Stomach (tissue), 9 donors: ENCODE data around the gene CCDC122. TPM values are rescaled to one million over a fixed set of nuclear protein-coding genes. Genes with fewer than 3 reads are reported as not detected.

ENCODE experiments used
- DNase-seq, 2 donors: peaks; one replicate each; pipeline versions ENCODE4 v3.0.0 to v3.0.0-alpha.2; 2013 to 2019
- H3K27ac ChIP-seq, 5 donors: fragments of 200-600 bp in 4 of 5; sonication (generic) in 4 of 5; one replicate each; pipeline ENCODE4 v1.5.1; 2013 to 2019; ENCODE audit warnings: mild to moderate bottlenecking in 1 of 5, moderate library complexity in 1 of 5
- H3K27me3 ChIP-seq, 3 donors: fragments of 200-600 bp; sonication (generic); one replicate each; pipeline ENCODE4 v1.5.1; 2017 to 2019; ENCODE audit warnings: mixed run types in 1 of 3
- H3K36me3 ChIP-seq, 4 donors: fragments of 200-600 bp; sonication (generic); 1 replicate in 3 of 4; 2 replicates in 1 of 4; pipeline ENCODE4 v1.5.1; 2016 to 2019
- H3K4me1 ChIP-seq, 4 donors: fragments of 200-600 bp; sonication (generic); one replicate each; pipeline ENCODE4 v1.5.1; 2016 to 2019
- H3K4me3 ChIP-seq, 4 donors: fragments of 200-600 bp; sonication (generic) in 3 of 4; one replicate each; pipeline ENCODE4 v1.5.1; 2016 to 2019; ENCODE audit warnings: mild to moderate bottlenecking in 1 of 4
- H3K9me3 ChIP-seq, 4 donors: fragments of 200-600 bp; sonication (generic); one replicate each; pipeline ENCODE4 v1.5.1; 2016 to 2019
- CTCF ChIP-seq, 7 experiments: fragments of 450-650 bp in 4 of 7; fragments of 200-600 bp in 3 of 7; sonication (generic) in 3 of 7; IDR thresholded peaks; one replicate each; pipeline ENCODE4 v1.5.1; 2016 to 2019; ENCODE audit warnings: antibody characterized with exemption in 7 of 7, control low read depth in 2 of 7, mild to moderate bottlenecking in 1 of 7
- EP300 ChIP-seq: sonication (generic); formaldehyde crosslinking; IDR thresholded peaks from one replicate; pipeline ENCODE4 v1.6.1; 2017; ENCODE audit warnings: antibody characterized with exemption
- POLR2A ChIP-seq, 4 donors: fragments of 450-650 bp; IDR thresholded peaks; one replicate each; pipeline ENCODE4 v1.6.1; 2016; ENCODE audit warnings: antibody characterized with exemption in 4 of 4, control low read depth in 2 of 4, mild to moderate bottlenecking in 1 of 4, moderate library complexity in 1 of 4
- POLR2AphosphoS5 ChIP-seq, 3 donors: sonication (generic); formaldehyde crosslinking; IDR thresholded peaks; one replicate each; pipeline ENCODE4 v1.6.1; 2016; ENCODE audit warnings: antibody characterized with exemption in 3 of 3
- WGBS, 5 donors: extraction: QIAGEN DNeasy Blood & Tissue Kit in 3 of 5; methylation state at CpG; one replicate each; pipeline versions ENCODE4 v1.1.5 to v1.1.7; 2013 to 2018; 5-methylcytosine and 5-hydroxymethylcytosine counted together
- intact Hi-C: fragments of 100-400 bp; cut with DNase I; formaldehyde crosslinking; loops from one replicate; pipeline ENCODE4 v1.15.1; 2023; ENCODE audit warnings: low total_unique reads
- polyA plus RNA-seq, 3 donors: library from polyadenylated mRNA; stranded (reverse); fragments of 200-250 nt; gene quantifications; one replicate each; pipeline ENCODE4 v1.2.3, GENCODE V29; 2013
- total RNA-seq, 5 donors: library from RNA; depleted of rRNA; stranded (reverse); fragments of >200 nt; gene quantifications; one replicate each; pipeline versions ENCODE4 v1.1.0 to v1.2.3, GENCODE V29; 2014 to 2016
- donor health status: healthy with polysubstance abuse.
- donor health status: Bipolar disorder and iron deficiency.
- donor health status: healthy.

Gene CCDC122
- total and polyA plus RNA-seq, 8 donors = 1.9 to 44.6 (median 4.3) TPM; not detected in 2

GRCh38 chr13:43816401-43816889, 63.1 kb downstream of the CCDC122 start:
- TF ChIP-seq EP300 (no peak), CTCF (IDR thresholded peaks at IDR 0.05) (no peak), POLR2A (IDR thresholded peaks at IDR 0.05) (no peak), POLR2AphosphoS5 (IDR thresholded peaks at IDR 0.05) (no peak)
- no peak for DNase-seq
- no peaks in the 10 kb centered on the region for H3K36me3 ChIP-seq
- intact Hi-C loops = no loop called here
- H3K4me3 ChIP-seq = no peak overlapping the region
- H3K27me3 ChIP-seq = no peaks in the 10 kb centered on the region
- peaks cover 0 to 8% (median 0%) of the 10 kb centered on the region in 4 donors for H3K4me1 ChIP-seq
- WGBS, 5 donors = 66 to 69% (median 67%) methylated on average over 4 of the region's 4 CpGs
- no peaks in the 10 kb centered on the region for H3K9me3 ChIP-seq
- H3K27ac ChIP-seq = no peak overlapping the region

GRCh38 chr13:43815204-43815603, 64.3 kb downstream of the CCDC122 start:
- no peaks in the 10 kb centered on the region for H3K27me3 ChIP-seq
- H3K9me3 ChIP-seq = no peaks in the 10 kb centered on the region
- no peaks in the 10 kb centered on the region for H3K36me3 ChIP-seq
- H3K4me3 ChIP-seq = no peak overlapping the region
- DNase-seq = peak in 1 of 2 donors; percentile 64
- H3K27ac ChIP-seq = no peak overlapping the region
- intact Hi-C loops = no loop called here
- WGBS, 5 donors = 14 to 43% (median 20%) methylated on average over 2 of the region's 2 CpGs
- H3K4me1 ChIP-seq = peaks cover 0 to 8% (median 0%) of the 10 kb centered on the region in 4 donors
- TF ChIP-seq CTCF (IDR thresholded peaks at IDR 0.05) (no peak), EP300 (no peak), POLR2AphosphoS5 (IDR thresholded peaks at IDR 0.05) (no peak), POLR2A (IDR thresholded peaks at IDR 0.05) (no peak)

- no peak overlapping the region for H3K27ac ChIP-seq
- H3K9me3 ChIP-seq = no peaks in the 10 kb centered on the region
- H3K27me3 ChIP-seq = no peaks in the 10 kb centered on the region
- H3K4me3 ChIP-seq = no peak overlapping the region
- intact Hi-C loops = loop anchor here (10.0 kb wide), 1 partner anchor 724 kb away; no protein-coding TSS in a partner anchor
- H3K4me1 ChIP-seq = peaks cover 0 to 10% (median 7%) of the 10 kb centered on the region in 4 donors
- H3K36me3 ChIP-seq = no peaks in the 10 kb centered on the region
- TF ChIP-seq POLR2AphosphoS5 (IDR thresholded peaks at IDR 0.05) = no peak
- TF ChIP-seq POLR2A (IDR thresholded peaks at IDR 0.05) = no peak
- no peak for TF ChIP-seq EP300
- TF ChIP-seq CTCF (IDR thresholded peaks at IDR 0.05) = no peak
- no peak for DNase-seq
Measured at GRCh38 chr13:43808676-43809075, 70.9 kb downstream of the CCDC122 start.

GRCh38 chr13:43805681-43806128, 73.8 kb downstream of the CCDC122 start:
- H3K4me3 ChIP-seq = no peak overlapping the region
- WGBS, 5 donors = 81 to 100% (median 84%) methylated on average over 5 to 6 of the region's 6 CpGs
- DNase-seq = no peak

More at GRCh38 chr13:43805681-43806128, 73.8 kb downstream of the CCDC122 start:
- no peaks in the 10 kb centered on the region for H3K36me3 ChIP-seq
- H3K4me1 ChIP-seq = peaks cover 0 to 10% (median 7%) of the 10 kb centered on the region in 4 donors
- TF ChIP-seq EP300 = no peak
- no peak for TF ChIP-seq CTCF (IDR thresholded peaks at IDR 0.05)
- no peak for TF ChIP-seq POLR2AphosphoS5 (IDR thresholded peaks at IDR 0.05)
- no peak for TF ChIP-seq POLR2A (IDR thresholded peaks at IDR 0.05)
- intact Hi-C loops = loop anchor here (10.0 kb wide), 1 partner anchor 721 kb away; no protein-coding TSS in a partner anchor
- no peaks in the 10 kb centered on the region for H3K9me3 ChIP-seq
- H3K27me3 ChIP-seq = no peaks in the 10 kb centered on the region
- H3K27ac ChIP-seq = no peak overlapping the region
